ENCODE measurements around the gene VDAC2. TPM values are rescaled to one million over a fixed set of nuclear protein-coding genes. Genes with fewer than 3 reads are reported as not detected.
A peak's percentile ranks its signal among the peaks of the same experiment; 100 is the strongest.
"Not testable (repeated sequence)": the region's sequence is repeated elsewhere in the genome, so short reads cannot be mapped to it uniquely, and the experiment has no call there.

The VDAC2 gene
- total RNA-seq, 4 donors from 2014 or later, result 121 to 145 (median 140) TPM

DNA sequence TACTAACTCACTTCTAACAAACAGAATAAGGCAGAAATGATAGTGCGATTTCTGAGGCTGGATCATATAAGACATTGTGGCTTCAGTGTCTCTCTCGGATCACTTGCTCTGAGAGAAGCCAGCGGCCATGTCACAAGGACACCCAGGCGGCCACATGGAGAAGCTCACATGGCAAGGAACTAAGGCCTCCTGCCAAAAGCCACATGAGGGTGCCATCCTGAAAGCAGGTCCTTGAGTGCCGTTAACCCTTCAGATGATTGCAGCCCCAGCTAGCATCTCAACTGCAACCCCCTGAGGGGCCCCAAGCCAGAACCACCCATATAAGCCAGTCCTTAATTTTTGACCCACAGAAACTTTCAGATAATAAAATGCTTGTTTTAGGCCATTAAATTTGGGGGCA is 6.9 kb upstream of the VDAC2 start:
- no peak overlapping the region for H3K4me3 ChIP-seq (ENCODE audit: low read depth, poor library complexity, severe bottlenecking)
- TF ChIP-seq, protein P1, sequence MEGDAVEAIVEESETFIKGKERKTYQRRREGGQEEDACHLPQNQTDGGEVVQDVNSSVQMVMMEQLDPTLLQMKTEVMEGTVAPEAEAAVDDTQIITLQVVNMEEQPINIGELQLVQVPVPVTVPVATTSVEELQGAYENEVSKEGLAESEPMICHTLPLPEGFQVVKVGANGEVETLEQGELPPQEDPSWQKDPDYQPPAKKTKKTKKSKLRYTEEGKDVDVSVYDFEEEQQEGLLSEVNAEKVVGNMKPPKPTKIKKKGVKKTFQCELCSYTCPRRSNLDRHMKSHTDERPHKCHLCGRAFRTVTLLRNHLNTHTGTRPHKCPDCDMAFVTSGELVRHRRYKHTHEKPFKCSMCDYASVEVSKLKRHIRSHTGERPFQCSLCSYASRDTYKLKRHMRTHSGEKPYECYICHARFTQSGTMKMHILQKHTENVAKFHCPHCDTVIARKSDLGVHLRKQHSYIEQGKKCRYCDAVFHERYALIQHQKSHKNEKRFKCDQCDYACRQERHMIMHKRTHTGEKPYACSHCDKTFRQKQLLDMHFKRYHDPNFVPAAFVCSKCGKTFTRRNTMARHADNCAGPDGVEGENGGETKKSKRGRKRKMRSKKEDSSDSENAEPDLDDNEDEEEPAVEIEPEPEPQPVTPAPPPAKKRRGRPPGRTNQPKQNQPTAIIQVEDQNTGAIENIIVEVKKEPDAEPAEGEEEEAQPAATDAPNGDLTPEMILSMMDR (IDR thresholded peaks at IDR 0.05), result no peak
- TF ChIP-seq POLR2A (IDR thresholded peaks at IDR 0.05), result no peak
- DNase-seq (ENCODE audit: low spot score in 2 of 2), result peak in 1 of 2 donors; percentile 76
- intact Hi-C loops (cut with DNase I; ENCODE audit: low total_unique reads), result no loop called here
- WGBS, 2 donors, result 82 to 92% methylated on average over 5 of the region's 5 CpGs

DNA sequence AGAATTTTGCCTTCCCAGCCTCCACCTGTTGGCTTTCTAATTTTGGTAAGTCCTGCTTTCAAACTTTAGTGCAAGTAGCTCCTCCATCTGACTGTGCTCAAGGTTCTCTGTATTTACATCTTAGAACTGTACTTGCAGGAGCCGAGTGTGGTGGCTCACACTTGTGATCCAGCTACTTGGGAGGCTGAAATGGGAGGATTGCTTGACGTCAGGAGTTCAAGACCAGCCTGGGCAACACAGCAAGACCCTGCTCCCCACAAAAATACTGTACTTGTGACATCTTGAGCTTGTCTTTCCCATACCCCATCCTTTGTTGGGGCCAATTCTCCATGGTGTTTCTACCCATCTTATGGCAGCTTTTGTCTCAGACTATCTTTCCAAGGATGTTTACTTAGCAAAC is 4.7 kb upstream of the VDAC2 start:
- TF ChIP-seq POLR2A (IDR thresholded peaks at IDR 0.05), result no peak
- TF ChIP-seq, protein P1 (IDR thresholded peaks at IDR 0.05), result no peak
- intact Hi-C loops (cut with DNase I; ENCODE audit: low total_unique reads), result no loop called here
- H3K4me3 ChIP-seq (ENCODE audit: low read depth, poor library complexity, severe bottlenecking), result no peak overlapping the region
- DNase-seq (ENCODE audit: low spot score in 2 of 2), result peak in 1 of 2 donors; percentile 66
- WGBS, 2 donors, result 89% methylated on average over 2 of the region's 2 CpGs

DNA sequence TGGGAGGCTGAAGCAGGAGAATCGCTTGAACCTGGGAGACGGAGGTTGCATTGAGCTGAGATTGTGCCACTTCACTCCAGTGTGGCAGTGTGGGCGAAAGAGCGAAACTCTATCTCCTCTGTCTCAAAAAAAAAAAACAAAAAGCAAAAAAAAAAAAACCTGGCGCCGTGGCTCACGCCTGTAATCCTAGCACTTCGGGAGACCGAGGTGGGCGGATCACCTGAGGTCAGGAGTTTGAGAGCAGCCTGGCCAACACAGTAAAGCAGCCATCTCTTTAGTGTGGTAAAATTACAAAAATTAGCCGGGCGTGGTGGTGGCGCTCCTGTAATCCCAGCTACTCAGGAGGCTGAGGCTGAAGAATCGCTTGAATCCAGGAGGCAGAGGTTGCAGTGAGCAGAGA is 4.0 kb upstream of the VDAC2 start:
- H3K4me3 ChIP-seq (ENCODE audit: low read depth, poor library complexity, severe bottlenecking); intact Hi-C loops (cut with DNase I; ENCODE audit: low total_unique reads): not testable (repeated sequence)
- WGBS, 2 donors, result 82% methylated on average over 14 of the region's 14 CpGs
- peak in 1 of 2 donors; percentile 50 for DNase-seq (ENCODE audit: low spot score in 2 of 2)

GRCh38 chr10:75207079-75207856 is 3.3 kb upstream of the VDAC2 start:
- no peak for DNase-seq (ENCODE audit: low spot score in 2 of 2)
- intact Hi-C loops (cut with DNase I; ENCODE audit: low total_unique reads), result no loop called here
- H3K4me3 ChIP-seq (ENCODE audit: low read depth, poor library complexity, severe bottlenecking), result no peak overlapping the region
- TF ChIP-seq, protein P1 (IDR thresholded peaks at IDR 0.05), result no peak
- no peak for TF ChIP-seq POLR2A (IDR thresholded peaks at IDR 0.05)
- 61 to 79% methylated on average over 13 of the region's 13 CpGs for WGBS, 2 donors

- DNase-seq (ENCODE audit: low spot score in 2 of 2), result no peak
- intact Hi-C loops (cut with DNase I; ENCODE audit: low total_unique reads), result no loop called here
- TF ChIP-seq, protein P1 (IDR thresholded peaks at IDR 0.05), result no peak
- no peak for TF ChIP-seq POLR2A (IDR thresholded peaks at IDR 0.05)
- no peak overlapping the region for H3K4me3 ChIP-seq (ENCODE audit: low read depth, poor library complexity, severe bottlenecking)
- 57 to 64% methylated on average over 1 of the region's 1 CpG for WGBS, 2 donors
Measured at GRCh38 chr10:75207857-75208144, 2.8 kb upstream of the VDAC2 start.

- TF ChIP-seq POLR2A (IDR thresholded peaks at IDR 0.05), result no peak
- TF ChIP-seq, protein P1 (IDR thresholded peaks at IDR 0.05), result no peak
- H3K4me3 ChIP-seq (ENCODE audit: low read depth, poor library complexity, severe bottlenecking), result no peak overlapping the region
- WGBS, 2 donors, result 43 to 46% methylated on average over 4 of the region's 4 CpGs
- intact Hi-C loops (cut with DNase I; ENCODE audit: low total_unique reads), result no loop called here
- DNase-seq (ENCODE audit: low spot score in 2 of 2), result peak; percentile 48 to 81
Measured at GRCh38 chr10:75208181-75208580, 2.4 kb upstream of the VDAC2 start.
